WTC11 (cell line): ENCODE measurements around the gene RHOF.

Experiments
- CREM ChIP-seq: sonication (generic); formaldehyde crosslinking; IDR thresholded peaks from 2 replicates; pipeline ENCODE4 v1.8.1; 2022; ENCODE audit warnings: mild to moderate bottlenecking, missing genetic modification reagents, moderate library complexity
- JUN ChIP-seq: sonication (generic); formaldehyde crosslinking; IDR thresholded peaks from 2 replicates; pipeline ENCODE4 v1.8.0; 2023; ENCODE audit warnings: mild to moderate bottlenecking, missing genetic modification reagents
- KAT7 ChIP-seq: sonication (generic); formaldehyde crosslinking; IDR thresholded peaks from 2 replicates; pipeline ENCODE4 v1.8.1; 2023; ENCODE audit warnings: missing genetic modification reagents, mild to moderate bottlenecking, borderline replicate concordance
- NFYB ChIP-seq: sonication (generic); formaldehyde crosslinking; conservative IDR thresholded peaks from 2 replicates; pipeline ENCODE4 v1.8.0; 2022; ENCODE audit warnings: low read depth, missing genetic modification reagents
- SP1 ChIP-seq: sonication (generic); formaldehyde crosslinking; conservative IDR thresholded peaks from 2 replicates; pipeline ENCODE4 v1.8.1; 2022; ENCODE audit warnings: missing genetic modification reagents
- TCF7 ChIP-seq: sonication (generic); formaldehyde crosslinking; IDR thresholded peaks from 2 replicates; pipeline ENCODE4 v1.8.0; 2022; ENCODE audit warnings: mild to moderate bottlenecking, low read depth, missing genetic modification reagents, moderate library complexity
- ZNF396 ChIP-seq: fragments of 250-450 bp; sonication (Bioruptor Pico); IDR thresholded peaks from 2 replicates; pipeline ENCODE4 v1.8.0; 2021; ENCODE audit warnings: mild to moderate bottlenecking, moderate library complexity, borderline replicate concordance
- TF ChIP-seq, protein P1 (sequence below): fragments of 200-600 bp; IDR thresholded peaks from 2 replicates; pipeline ENCODE4 v1.8.0; 2022; ENCODE audit warnings: antibody characterized with exemption
- TF ChIP-seq, protein P2 (sequence below): sonication (generic); formaldehyde crosslinking; IDR thresholded peaks from 2 replicates; pipeline ENCODE4 v1.8.0; 2022; ENCODE audit warnings: mild to moderate bottlenecking, missing genetic modification reagents
- TF ChIP-seq, protein P3 (sequence below): sonication (generic); formaldehyde crosslinking; IDR thresholded peaks from 2 replicates; pipeline ENCODE4 v1.8.0; 2022; ENCODE audit warnings: mild to moderate bottlenecking, missing genetic modification reagents

DNA sequence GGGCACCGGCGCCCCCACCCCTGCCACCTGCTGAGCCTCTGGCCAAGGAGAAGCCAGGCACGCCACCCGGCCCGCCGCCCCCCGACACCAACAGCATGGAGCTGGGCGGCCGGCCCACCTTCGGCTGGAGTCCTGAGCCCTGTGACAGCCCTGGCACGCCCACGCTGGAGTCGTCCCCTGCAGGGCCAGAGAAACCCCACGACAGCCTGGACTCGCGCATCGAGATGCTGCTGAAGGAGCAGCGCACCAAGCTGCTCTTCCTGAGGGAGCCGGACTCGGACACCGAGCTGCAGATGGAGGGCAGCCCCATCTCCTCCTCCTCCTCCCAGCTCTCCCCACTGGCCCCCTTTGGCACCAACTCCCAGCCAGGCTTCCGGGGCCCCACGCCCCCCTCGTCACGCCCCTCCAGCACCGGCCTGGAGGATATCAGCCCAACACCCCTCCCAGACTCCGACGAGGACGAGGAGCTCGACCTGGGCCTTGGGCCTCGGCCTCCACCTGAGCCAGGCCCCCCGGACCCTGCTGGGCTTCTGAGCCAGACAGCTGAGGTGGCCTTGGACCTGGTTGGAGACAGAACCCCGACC is 16.8 kb upstream of the RHOF start:
- no peak for TF ChIP-seq ZNF396 (CRISPR knock-in tag)
- no peak for TF ChIP-seq CREM
- TF ChIP-seq, protein P1, sequence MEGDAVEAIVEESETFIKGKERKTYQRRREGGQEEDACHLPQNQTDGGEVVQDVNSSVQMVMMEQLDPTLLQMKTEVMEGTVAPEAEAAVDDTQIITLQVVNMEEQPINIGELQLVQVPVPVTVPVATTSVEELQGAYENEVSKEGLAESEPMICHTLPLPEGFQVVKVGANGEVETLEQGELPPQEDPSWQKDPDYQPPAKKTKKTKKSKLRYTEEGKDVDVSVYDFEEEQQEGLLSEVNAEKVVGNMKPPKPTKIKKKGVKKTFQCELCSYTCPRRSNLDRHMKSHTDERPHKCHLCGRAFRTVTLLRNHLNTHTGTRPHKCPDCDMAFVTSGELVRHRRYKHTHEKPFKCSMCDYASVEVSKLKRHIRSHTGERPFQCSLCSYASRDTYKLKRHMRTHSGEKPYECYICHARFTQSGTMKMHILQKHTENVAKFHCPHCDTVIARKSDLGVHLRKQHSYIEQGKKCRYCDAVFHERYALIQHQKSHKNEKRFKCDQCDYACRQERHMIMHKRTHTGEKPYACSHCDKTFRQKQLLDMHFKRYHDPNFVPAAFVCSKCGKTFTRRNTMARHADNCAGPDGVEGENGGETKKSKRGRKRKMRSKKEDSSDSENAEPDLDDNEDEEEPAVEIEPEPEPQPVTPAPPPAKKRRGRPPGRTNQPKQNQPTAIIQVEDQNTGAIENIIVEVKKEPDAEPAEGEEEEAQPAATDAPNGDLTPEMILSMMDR: no peak
- TF ChIP-seq SP1 (CRISPR knock-in tag): no peak
- TF ChIP-seq, protein P2, sequence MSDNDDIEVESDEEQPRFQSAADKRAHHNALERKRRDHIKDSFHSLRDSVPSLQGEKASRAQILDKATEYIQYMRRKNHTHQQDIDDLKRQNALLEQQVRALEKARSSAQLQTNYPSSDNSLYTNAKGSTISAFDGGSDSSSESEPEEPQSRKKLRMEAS: no peak
- TF ChIP-seq NFYB: no peak
- TF ChIP-seq, protein P3, sequence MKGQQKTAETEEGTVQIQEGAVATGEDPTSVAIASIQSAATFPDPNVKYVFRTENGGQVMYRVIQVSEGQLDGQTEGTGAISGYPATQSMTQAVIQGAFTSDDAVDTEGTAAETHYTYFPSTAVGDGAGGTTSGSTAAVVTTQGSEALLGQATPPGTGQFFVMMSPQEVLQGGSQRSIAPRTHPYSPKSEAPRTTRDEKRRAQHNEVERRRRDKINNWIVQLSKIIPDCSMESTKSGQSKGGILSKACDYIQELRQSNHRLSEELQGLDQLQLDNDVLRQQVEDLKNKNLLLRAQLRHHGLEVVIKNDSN (CRISPR knock-in tag): no peak
- TF ChIP-seq JUN: no peak
- no peak for TF ChIP-seq KAT7 (CRISPR knock-in tag)
- TF ChIP-seq TCF7 (CRISPR knock-in tag): no peak
